Measurements from ENCODE around the gene ABHD17A. TPM values are rescaled to one million over a fixed set of nuclear protein-coding genes. Genes with fewer than 3 reads are reported as not detected.

Gene ABHD17A
- total and polyA plus RNA-seq, 7 donors = 60.7 to 97.1 (median 86.6) TPM

DNA sequence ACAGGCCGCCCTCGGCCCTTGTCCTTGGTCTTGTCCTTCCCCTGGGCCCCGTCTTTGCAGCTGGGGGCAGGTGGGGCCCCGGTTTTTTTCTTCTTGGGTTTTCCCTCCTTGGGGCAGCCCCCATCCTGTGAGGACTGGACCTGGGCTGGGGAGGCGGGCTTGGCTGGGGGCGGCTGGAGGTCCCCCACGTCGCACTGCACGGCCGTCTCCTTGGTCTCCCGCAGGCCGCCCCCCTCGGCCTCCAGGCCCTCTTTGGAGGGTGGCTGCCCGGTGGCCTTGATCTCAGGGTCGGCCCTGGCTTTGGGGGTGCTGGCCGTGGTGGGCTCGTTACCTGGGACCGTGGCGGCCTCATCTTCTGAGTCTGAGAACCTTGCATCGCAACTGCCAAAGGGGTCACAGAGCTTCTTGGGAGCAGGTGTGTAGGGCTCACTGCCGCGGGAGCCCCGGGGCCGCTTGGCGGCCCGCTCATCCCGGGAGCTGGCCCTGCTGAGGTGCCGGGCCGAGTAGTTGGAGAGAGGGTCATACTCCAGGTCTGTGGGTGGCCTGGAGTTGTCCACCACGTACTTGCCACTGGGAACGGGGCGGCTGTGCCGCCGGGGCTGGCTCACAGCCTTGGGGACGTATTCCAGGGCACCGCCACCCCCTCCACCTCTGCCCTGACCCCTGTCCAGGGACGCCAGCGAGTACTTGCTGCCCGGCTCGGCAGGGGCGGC is 57.6 kb downstream of the ABHD17A start:
- H3K9me3 ChIP-seq = no peaks in the 10 kb centered on the region
- H3K4me3 ChIP-seq = no peak overlapping the region
- TF ChIP-seq POLR2A (IDR thresholded peaks at IDR 0.05) (no peak), POLR2AphosphoS5 (IDR thresholded peaks at IDR 0.05) (no peak)
- TF ChIP-seq, protein P1, sequence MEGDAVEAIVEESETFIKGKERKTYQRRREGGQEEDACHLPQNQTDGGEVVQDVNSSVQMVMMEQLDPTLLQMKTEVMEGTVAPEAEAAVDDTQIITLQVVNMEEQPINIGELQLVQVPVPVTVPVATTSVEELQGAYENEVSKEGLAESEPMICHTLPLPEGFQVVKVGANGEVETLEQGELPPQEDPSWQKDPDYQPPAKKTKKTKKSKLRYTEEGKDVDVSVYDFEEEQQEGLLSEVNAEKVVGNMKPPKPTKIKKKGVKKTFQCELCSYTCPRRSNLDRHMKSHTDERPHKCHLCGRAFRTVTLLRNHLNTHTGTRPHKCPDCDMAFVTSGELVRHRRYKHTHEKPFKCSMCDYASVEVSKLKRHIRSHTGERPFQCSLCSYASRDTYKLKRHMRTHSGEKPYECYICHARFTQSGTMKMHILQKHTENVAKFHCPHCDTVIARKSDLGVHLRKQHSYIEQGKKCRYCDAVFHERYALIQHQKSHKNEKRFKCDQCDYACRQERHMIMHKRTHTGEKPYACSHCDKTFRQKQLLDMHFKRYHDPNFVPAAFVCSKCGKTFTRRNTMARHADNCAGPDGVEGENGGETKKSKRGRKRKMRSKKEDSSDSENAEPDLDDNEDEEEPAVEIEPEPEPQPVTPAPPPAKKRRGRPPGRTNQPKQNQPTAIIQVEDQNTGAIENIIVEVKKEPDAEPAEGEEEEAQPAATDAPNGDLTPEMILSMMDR (IDR thresholded peaks at IDR 0.05) = no peak
- no peak overlapping the region for H3K27ac ChIP-seq
- peaks cover 20 to 53% (median 25%) of the 10 kb centered on the region in 4 donors for H3K36me3 ChIP-seq
- H3K27me3 ChIP-seq = no peaks in the 10 kb centered on the region
- intact Hi-C loops (cut with DNase I) = loop anchor here (2.0 kb wide), 1 partner anchor 61 kb away; no protein-coding TSS in a partner anchor
- 94 to 95% methylated on average over 41 of the region's 41 CpGs for WGBS, 2 donors
- peaks cover 0 to 29% (median 20%) of the 10 kb centered on the region in 4 donors for H3K4me1 ChIP-seq
- DNase-seq = no peak

Other genes with a start within 250 kb of the ABHD17A start
- gene TCF3, start 232.9 kb downstream of the ABHD17A start, total RNA-seq = 10 to 100 TPM; 29.6 to 50.2 (median 31.8) TPM
- 10 to 100 TPM; 18.6 to 66.9 (median 28.4) TPM for gene TCF3, start 232.9 kb downstream of the ABHD17A start, polyA plus RNA-seq
- not detected for gene ONECUT3, start 132.0 kb downstream of the ABHD17A start, total RNA-seq
- gene ONECUT3, start 132.0 kb downstream of the ABHD17A start, polyA plus RNA-seq = not detected
- gene ATP8B3, start 73.2 kb downstream of the ABHD17A start, total RNA-seq = 1 to 10 TPM in 1 of 4 donors, under 1 TPM in 3; under 0.01 to 3.9 (median 0.42) TPM
- under 1 TPM in 1 of 3 donors, not detected in 2; 0.96 TPM for gene ATP8B3, start 73.2 kb downstream of the ABHD17A start, polyA plus RNA-seq
- gene REXO1, start 37.0 kb downstream of the ABHD17A start, total RNA-seq = 10 to 100 TPM in 2 of 4 donors, 1 to 10 TPM in 2; 8.6 to 61.8 (median 13.1) TPM
- gene REXO1, start 37.0 kb downstream of the ABHD17A start, polyA plus RNA-seq = 10 to 100 TPM in 2 of 3 donors, 1 to 10 TPM in 1; 9.0 to 34.6 (median 11.1) TPM
- gene KLF16, start 21.9 kb downstream of the ABHD17A start, total RNA-seq = 10 to 100 TPM in 1 of 4 donors, 1 to 10 TPM in 3; 2.1 to 10.3 (median 4.4) TPM
- gene KLF16, start 21.9 kb downstream of the ABHD17A start, polyA plus RNA-seq = 10 to 100 TPM in 2 of 3 donors, 1 to 10 TPM in 1; 8.4 to 20.5 (median 12.5) TPM
- 1 to 10 TPM in 2 of 4 donors, under 1 TPM in 2; 0.33 to 6.2 (median 1.5) TPM for gene ADAT3, start 19.9 kb upstream of the ABHD17A start, total RNA-seq
- gene ADAT3, start 19.9 kb upstream of the ABHD17A start, polyA plus RNA-seq = 10 to 100 TPM in 2 of 3 donors, 1 to 10 TPM in 1; 6.6 to 17.4 (median 13.2) TPM
- gene SCAMP4, start 19.9 kb upstream of the ABHD17A start, total RNA-seq = 10 to 100 TPM; 25.8 to 47.0 (median 31.0) TPM
- 10 to 100 TPM; 14.4 to 55.4 (median 16.6) TPM for gene SCAMP4, start 19.9 kb upstream of the ABHD17A start, polyA plus RNA-seq
- gene CSNK1G2, start 55.7 kb upstream of the ABHD17A start, total RNA-seq = 10 to 100 TPM; 26.8 to 49.9 (median 40.1) TPM
- 10 to 100 TPM; 24.6 to 91.1 (median 31.7) TPM for gene CSNK1G2, start 55.7 kb upstream of the ABHD17A start, polyA plus RNA-seq
- 10 to 100 TPM; 43.8 to 82.8 (median 50.3) TPM for gene BTBD2, start 130.2 kb upstream of the ABHD17A start, total RNA-seq
- gene BTBD2, start 130.2 kb upstream of the ABHD17A start, polyA plus RNA-seq = 10 to 100 TPM; 31.9 to 58.7 (median 46.2) TPM
- 100 to 1,000 TPM in 3 of 4 donors, 10 to 100 TPM in 1; 83.1 to 124 (median 107) TPM for gene MKNK2, start 165.7 kb upstream of the ABHD17A start, total RNA-seq
- gene MKNK2, start 165.7 kb upstream of the ABHD17A start, polyA plus RNA-seq = 100 to 1,000 TPM; 121 to 157 (median 129) TPM
- gene MOB3A, start 210.8 kb upstream of the ABHD17A start, total RNA-seq = 10 to 100 TPM; 25.7 to 65.4 (median 32.0) TPM
- 10 to 100 TPM; 14.4 to 36.1 (median 14.6) TPM for gene MOB3A, start 210.8 kb upstream of the ABHD17A start, polyA plus RNA-seq
- 1 to 10 TPM; 2.3 to 6.0 (median 4.6) TPM for gene IZUMO4, start 211.4 kb upstream of the ABHD17A start, total RNA-seq
- gene IZUMO4, start 211.4 kb upstream of the ABHD17A start, polyA plus RNA-seq = 1 to 10 TPM; 2.4 to 8.5 (median 3.5) TPM